Measurements from ENCODE around the gene IBA57. TPM values are rescaled to one million over a fixed set of nuclear protein-coding genes. Genes with fewer than 3 reads are reported as not detected.
A peak's percentile ranks its signal among the peaks of the same experiment; 100 is the strongest.

IBA57 gene
- polyA plus RNA-seq (1.5 to 3.4 TPM (median 2.8 TPM) in 3 replicates), polyA minus RNA-seq (1.6 to 3.0 TPM (median 1.9 TPM) in 3 replicates)
- polyA plus RNA-seq (2011; ENCODE audit: low read depth) = 0.85 TPM
- 1.3 and 2.7 TPM in 2 replicates for polyA plus RNA-seq (2011; cell fraction: cytosol; rRNA removed)
- polyA plus RNA-seq (2011; cell fraction: nucleus; rRNA removed) = 3.7 and 5.4 TPM in 2 replicates
- polyA plus RNA-seq (2012; ENCODE audit: low replicate concordance) = 1.3 and 3.6 TPM in 2 replicates
- polyA minus RNA-seq (2011; cell fraction: cytosol; rRNA and poly(A)+ RNA removed) = 1.9 TPM
- polyA minus RNA-seq (2011; cell fraction: nucleus; rRNA and poly(A)+ RNA removed) = 3.6 and 3.9 TPM in 2 replicates

DNA sequence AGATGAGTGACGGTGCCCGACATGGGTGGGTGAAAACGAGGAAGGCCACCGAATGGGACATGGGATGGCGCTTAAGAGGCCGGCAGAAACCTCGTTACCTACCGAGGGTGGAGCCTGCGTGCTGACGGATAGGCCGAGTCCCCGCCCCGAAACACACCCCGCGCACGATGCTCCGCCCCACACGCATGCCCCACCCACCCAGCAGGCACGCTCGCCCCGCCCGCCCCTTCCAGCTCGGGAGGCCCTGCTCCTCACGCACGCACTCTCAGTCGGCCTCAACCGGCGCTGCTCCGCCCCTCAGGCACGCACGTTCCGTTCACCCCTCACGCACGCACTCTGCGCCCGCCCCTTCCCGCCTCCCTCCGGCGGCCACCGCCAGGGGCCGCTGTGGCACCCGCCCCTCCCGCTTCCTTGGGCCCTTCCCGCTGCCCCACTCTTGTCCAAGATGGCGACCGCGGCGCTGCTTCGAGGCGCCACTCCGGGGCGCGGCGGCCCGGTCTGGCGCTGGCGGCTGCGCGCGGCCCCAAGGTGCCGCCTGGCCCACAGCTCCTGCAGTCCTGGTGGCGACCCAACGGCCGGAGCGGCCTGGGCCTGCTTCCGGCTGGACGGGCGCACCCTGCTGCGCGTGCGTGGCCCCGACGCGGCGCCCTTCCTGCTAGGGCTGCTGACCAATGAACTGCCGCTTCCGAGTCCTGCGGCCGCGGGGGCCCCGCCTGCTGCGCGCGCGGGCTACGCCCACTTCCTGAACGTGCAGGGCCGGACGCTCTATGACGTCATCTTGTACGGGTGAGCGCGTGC lies at the start of gene IBA57:
TSS of gene IBA57 (plus strand) at position 433 of the 798 bp plus-strand sequence. CDS start at position 446, 13 bp downstream.
- peak within 1 kb of the TSS; percentile 69 for H2AFZ ChIP-seq (ENCODE audit: control insufficient read depth, low read length)
- dilution Hi-C loops (cut with MboI; ENCODE audit: extremely low pct_ligation_motif_present, low sequenced_read_pairs) = no loop called here
- peak; percentile 51 for FAIRE-seq

GRCh38 chr1:228117335-228117734 lies 48.3 kb upstream of the IBA57 start:
- peaks cover 22% of the 10 kb centered on the region for H3K4me1 ChIP-seq (ENCODE audit: control insufficient read depth, extremely low read depth, insufficient read depth, low read length)
- peaks cover 13% of the 10 kb centered on the region for H3K79me2 ChIP-seq (ENCODE audit: control insufficient read depth, insufficient read depth, low read length)
- H3K36me3 ChIP-seq (ENCODE audit: control insufficient read depth in 2 of 2, extremely low read depth in 1 of 2, insufficient read depth in 2 of 2, low read length in 2 of 2) = no peaks in the 10 kb centered on the region
- H3K27me3 ChIP-seq (ENCODE audit: control insufficient read depth, extremely low read depth, insufficient read depth, low read length) = no peaks in the 10 kb centered on the region
- no peak overlapping the region for H3K4me3 ChIP-seq (ENCODE audit: control insufficient read depth in 2 of 3, extremely low read depth in 1 of 3, insufficient read depth in 2 of 3, low read depth in 1 of 3, low read length in 3 of 3)
- no peaks in the 10 kb centered on the region for H3K9me1 ChIP-seq (ENCODE audit: control insufficient read depth, extremely low read depth, insufficient read depth, low read length)
- DNase-seq (ENCODE audit: low read depth, low spot score) (no peak), FAIRE-seq (no peak)
- dilution Hi-C loops (cut with MboI; ENCODE audit: extremely low pct_ligation_motif_present, low sequenced_read_pairs) = no loop called here
- TF ChIP-seq CTCF (optimal IDR thresholded peaks at IDR 0.05 in 1 of 3, IDR thresholded peaks at IDR 0.05 in 1 of 3, conservative IDR thresholded peaks at IDR 0.05 in 1 of 3; ENCODE audit: extremely low read depth in 1 of 3, insufficient read depth in 2 of 3, low read length in 3 of 3) (no peak), EZH2 (IDR thresholded peaks at IDR 0.05; ENCODE audit: low read length) (no peak)
- no peak overlapping the region for H2AFZ ChIP-seq (ENCODE audit: control insufficient read depth, low read length)
- H3K27ac ChIP-seq (ENCODE audit: control insufficient read depth, insufficient read depth, low read length) = no peak overlapping the region
- no peaks in the 10 kb centered on the region for H3K9me3 ChIP-seq (ENCODE audit: control insufficient read depth, low read depth, low read length)
- no peak overlapping the region for H3K4me2 ChIP-seq (ENCODE audit: control insufficient read depth, extremely low read depth, insufficient read depth, low read depth, low read length)
- no peak overlapping the region for H3K9ac ChIP-seq (ENCODE audit: control insufficient read depth, extremely low read depth, insufficient read depth, low read length)
- no peaks in the 10 kb centered on the region for H4K20me1 ChIP-seq (ENCODE audit: control insufficient read depth, extremely low read depth, insufficient read depth, low read length)

More for the DNA sequence above, at the start of gene IBA57:
- peak within 1 kb of the TSS; percentile 91 for H3K4me2 ChIP-seq (ENCODE audit: control insufficient read depth, extremely low read depth, insufficient read depth, low read depth, low read length)
- no peaks in the 10 kb centered on the region for H3K9me3 ChIP-seq (ENCODE audit: control insufficient read depth, low read depth, low read length)
- peak within 1 kb of the TSS; percentile 91 for H3K9ac ChIP-seq (ENCODE audit: control insufficient read depth, extremely low read depth, insufficient read depth, low read length)
- H3K9me1 ChIP-seq (ENCODE audit: control insufficient read depth, extremely low read depth, insufficient read depth, low read length) = no peaks in the 10 kb centered on the region
- no peaks in the 10 kb centered on the region for H3K27me3 ChIP-seq (ENCODE audit: control insufficient read depth, extremely low read depth, insufficient read depth, low read length)
- TF ChIP-seq CTCF (optimal IDR thresholded peaks at IDR 0.05 in 1 of 3, IDR thresholded peaks at IDR 0.05 in 1 of 3, conservative IDR thresholded peaks at IDR 0.05 in 1 of 3; ENCODE audit: extremely low read depth in 1 of 3, insufficient read depth in 2 of 3, low read length in 3 of 3) (peak in 2 of 3 experiments; percentile 36 to 92), EZH2 (IDR thresholded peaks at IDR 0.05; ENCODE audit: low read length) (no peak)
- peak; percentile 90 for DNase-seq (ENCODE audit: low read depth, low spot score)
- peak within 1 kb of the TSS; percentile 64 to 78 (median 76) for H3K4me3 ChIP-seq (ENCODE audit: control insufficient read depth in 2 of 3, extremely low read depth in 1 of 3, insufficient read depth in 2 of 3, low read depth in 1 of 3, low read length in 3 of 3)
- H3K36me3 ChIP-seq (ENCODE audit: control insufficient read depth in 2 of 2, extremely low read depth in 1 of 2, insufficient read depth in 2 of 2, low read length in 2 of 2) = no peaks in the 10 kb centered on the region
- H3K79me2 ChIP-seq (ENCODE audit: control insufficient read depth, insufficient read depth, low read length) = peaks cover 25% of the 10 kb centered on the region
- H4K20me1 ChIP-seq (ENCODE audit: control insufficient read depth, extremely low read depth, insufficient read depth, low read length) = no peaks in the 10 kb centered on the region
- peak within 1 kb of the TSS; percentile 92 for H3K27ac ChIP-seq (ENCODE audit: control insufficient read depth, insufficient read depth, low read length)
- H3K4me1 ChIP-seq (ENCODE audit: control insufficient read depth, extremely low read depth, insufficient read depth, low read length) = peaks cover 43% of the 10 kb centered on the region

All from keratinocyte (primary cell).